ENCODE data around the gene TTC12. TPM values are rescaled to one million over a fixed set of nuclear protein-coding genes. Genes with fewer than 3 reads are reported as not detected.

The TTC12 gene
- total and polyA plus RNA-seq, 2 donors (not counting 3 experiments of a cell fraction or from before 2014, with no cell fraction given): 2.2 to 2.9 TPM

GRCh38 chr11:113393501-113393985 lies 79.2 kb downstream of the TTC12 start:
- H3K79me2 ChIP-seq (ENCODE audit: control insufficient read depth, insufficient read depth, low read length): no peaks in the 10 kb centered on the region
- POLR2A ChIA-PET: no interaction called here
- H3K36me3 ChIP-seq (ENCODE audit: control insufficient read depth in 2 of 2, extremely low read depth in 1 of 2, insufficient read depth in 2 of 2, low read length in 2 of 2): no peaks in the 10 kb centered on the region
- no peaks in the 10 kb centered on the region for H3K9me3 ChIP-seq (replicated peaks; ENCODE audit: control insufficient read depth, insufficient read depth, low read length)
- CTCF ChIA-PET: no interaction called here
- H3K4me3 ChIP-seq (replicated peaks in 1 of 3; ENCODE audit: insufficient read depth in 1 of 3, low read depth in 1 of 3, low read length in 3 of 3): no peak overlapping the region
- dilution Hi-C loops (cut with MboI; ENCODE audit: extremely low pct_ligation_motif_present, low sequenced_read_pairs) (no loop called here), intact Hi-C loops (cut with micrococcal nuclease) (no loop called here)
- no peaks in the 10 kb centered on the region for H3K4me1 ChIP-seq (ENCODE audit: control insufficient read depth, extremely low read depth, insufficient read depth, low read length)
- no peak overlapping the region for H3K27ac ChIP-seq (ENCODE audit: insufficient read depth, low read depth, low read length)
- FAIRE-seq (no peak), DNase-seq (ENCODE audit: low read depth, low spot score) (no peak)
- no peaks in the 10 kb centered on the region for H3K9me1 ChIP-seq (replicated peaks; ENCODE audit: control insufficient read depth, extremely low read depth, insufficient read depth, low read length)
- TF ChIP-seq POLR2A (IDR thresholded peaks at IDR 0.05; ENCODE audit: low read depth, low read length) (no peak), GATA2 (IDR thresholded peaks at IDR 0.05; ENCODE audit: insufficient read depth, insufficient read length, low read depth, low read length) (no peak), JUN (IDR thresholded peaks at IDR 0.05; ENCODE audit: borderline replicate concordance, insufficient read depth, insufficient read length, low read depth) (no peak), MYC (IDR thresholded peaks at IDR 0.05; ENCODE audit: low read depth, low read length) (no peak), MAX (IDR thresholded peaks at IDR 0.05; ENCODE audit: insufficient read depth, insufficient read length) (no peak), CTCF (IDR thresholded peaks at IDR 0.05; ENCODE audit: extremely low read depth in 1 of 2, insufficient read depth in 1 of 2, low read depth in 1 of 2, low read length in 2 of 2) (no peak), POLR2AphosphoS5 (IDR thresholded peaks at IDR 0.05; ENCODE audit: insufficient read depth, low read depth, low read length) (no peak)
- H2AFZ ChIP-seq (ENCODE audit: low read depth, low read length): no peak overlapping the region
- H3K4me2 ChIP-seq (ENCODE audit: insufficient read depth, low read length): no peak overlapping the region
- no TSS peak for BruUV-seq (replicated peaks)
- H4K20me1 ChIP-seq (replicated peaks; ENCODE audit: control insufficient read depth, extremely low read depth, insufficient read depth, low read length): no peaks in the 10 kb centered on the region
- H3K27me3 ChIP-seq (ENCODE audit: control insufficient read depth in 2 of 2, insufficient read depth in 2 of 2, low read length in 2 of 2): peaks cover 2 to 5% of the 10 kb centered on the region in 2 experiments
- no peak overlapping the region for H3K9ac ChIP-seq (replicated peaks; ENCODE audit: extremely low read depth, insufficient read depth, low read length)
